Neural progenitor cell (in vitro differentiated cells): ENCODE measurements around the gene CACNA1C. TPM values are rescaled to one million over a fixed set of nuclear protein-coding genes. Genes with fewer than 3 reads are reported as not detected.
A peak's percentile ranks its signal among the peaks of the same experiment; 100 is the strongest.

Experiments
- DNase-seq: peaks from one replicate; pipeline ENCODE4 v3.0.0-alpha.2; 2016; ENCODE audit warnings: low spot score
- H2AFZ ChIP-seq: fragments of 200-600 bp; sonication (generic); replicated peaks from 2 replicates; pipeline ENCODE4 v1.6.1; 2016; ENCODE audit warnings: antibody characterized with exemption
- H3F3A ChIP-seq: fragments of 200-600 bp; sonication (generic); 2 replicates; pipeline ENCODE4 v1.6.1; 2016; ENCODE audit warnings: antibody characterized with exemption, low read depth
- H3K27ac ChIP-seq: fragments of 200-600 bp; sonication (generic); 2 replicates; pipeline ENCODE4 v1.5.1; 2016; ENCODE audit warnings: mild to moderate bottlenecking
- H3K27me3 ChIP-seq: fragments of 200-600 bp; sonication (generic); 2 replicates; pipeline ENCODE4 v1.6.1; 2016; ENCODE audit warnings: mild to moderate bottlenecking, moderate library complexity
- H3K36me3 ChIP-seq: fragments of 200-600 bp; sonication (generic); 2 replicates; pipeline ENCODE4 v1.5.1; 2016
- H3K4me1 ChIP-seq: fragments of 200-600 bp; sonication (generic); 2 replicates; pipeline ENCODE4 v1.6.1; 2016; ENCODE audit warnings: mixed run types
- H3K4me2 ChIP-seq: fragments of 200-600 bp; sonication (generic); 2 replicates; pipeline ENCODE4 v1.6.1; 2016
- H3K4me3 ChIP-seq: fragments of 200-600 bp; sonication (generic); 2 replicates; pipeline ENCODE4 v1.5.1; 2016
- H3K79me2 ChIP-seq: fragments of 200-600 bp; sonication (generic); 2 replicates; pipeline ENCODE4 v1.6.1; 2016; ENCODE audit warnings: low read depth
- H3K9ac ChIP-seq: fragments of 200-600 bp; sonication (generic); 2 replicates; pipeline ENCODE4 v1.6.1; 2016
- H3K9me3 ChIP-seq: fragments of 200-600 bp; sonication (generic); 2 replicates; pipeline ENCODE4 v1.5.1; 2016; ENCODE audit warnings: low read depth
- H4K20me1 ChIP-seq: fragments of 200-600 bp; sonication (generic); 2 replicates; pipeline ENCODE4 v1.6.1; 2016; ENCODE audit warnings: low read depth
- H3K27ac Mint-ChIP-seq: 3 replicates; pipeline ENCODE4 v1.8.0; 2021; ENCODE audit warnings: mixed read lengths
- H3K27me3 Mint-ChIP-seq: 2 replicates; pipeline ENCODE4 v1.8.0; 2022; ENCODE audit warnings: low read depth, mild to moderate bottlenecking, inconsistent platforms, moderate library complexity, mixed read lengths; ENCODE audit not compliant: insufficient read depth
- H3K36me3 Mint-ChIP-seq: 3 replicates; pipeline ENCODE4 v1.8.0; 2021; ENCODE audit warnings: mixed read lengths
- H3K4me1 Mint-ChIP-seq: 3 replicates; pipeline ENCODE4 v1.8.0; 2021; ENCODE audit warnings: mixed read lengths
- H3K4me3 Mint-ChIP-seq: 3 replicates; pipeline ENCODE4 v1.8.0; 2021; ENCODE audit warnings: mild to moderate bottlenecking, moderate library complexity, mixed read lengths
- H3K9me3 Mint-ChIP-seq: 3 replicates; pipeline ENCODE4 v1.8.0; 2020; ENCODE audit warnings: mixed read lengths
- CTCF ChIP-seq: fragments of 200-600 bp; sonication (generic); IDR thresholded peaks from 2 replicates; pipeline ENCODE4 v1.5.1; 2017; ENCODE audit warnings: antibody characterized with exemption, mild to moderate bottlenecking
- EZH2 ChIP-seq: fragments of 200-600 bp; sonication (generic); IDR thresholded peaks from 2 replicates; pipeline ENCODE4 v1.6.1; 2017; ENCODE audit warnings: antibody characterized with exemption, mild to moderate bottlenecking, moderate library complexity
- EZH2phosphoT487 ChIP-seq: fragments of 200-600 bp; sonication (generic); IDR thresholded peaks from 2 replicates; pipeline ENCODE4 v1.6.1; 2017; ENCODE audit warnings: antibody characterized with exemption
- total RNA-seq: library from RNA; depleted of rRNA; stranded (reverse); fragments of >200 nt; gene quantifications from 2 replicates; pipeline ENCODE4 v1.2.3, GENCODE V29; 2015; ENCODE audit warnings: low replicate concordance

CACNA1C gene
- total RNA-seq, 1 donor from 2014 or later: 2.7 TPM

- H3K27me3 ChIP-seq: no peaks in the 10 kb centered on the region
- H3K4me1 ChIP-seq: no peaks in the 10 kb centered on the region
- Mint-ChIP-seq H3K9me3 (peaks cover 8% of the 10 kb centered on the region), H3K36me3 (no peaks in the 10 kb centered on the region), H3K27me3 (peaks cover 3% of the 10 kb centered on the region), H3K27ac (no peak overlapping the region), H3K4me1 (peaks cover 26% of the 10 kb centered on the region), H3K4me3 (no peak overlapping the region)
- H3K79me2 ChIP-seq: no peaks in the 10 kb centered on the region
- H2AFZ ChIP-seq: no peak overlapping the region
- H3K9me3 ChIP-seq: no peaks in the 10 kb centered on the region
- no peak overlapping the region for H3K9ac ChIP-seq
- DNase-seq: no peak
- H3F3A ChIP-seq: no peaks in the 10 kb centered on the region
- no peak for TF ChIP-seq EZH2phosphoT487
- no peak for TF ChIP-seq EZH2
- no peak for TF ChIP-seq CTCF
- H3K4me2 ChIP-seq: no peak overlapping the region
- H3K36me3 ChIP-seq: no peaks in the 10 kb centered on the region
- no peak overlapping the region for H3K4me3 ChIP-seq
- no peak overlapping the region for H3K27ac ChIP-seq
- H4K20me1 ChIP-seq: no peaks in the 10 kb centered on the region
Measured at GRCh38 chr12:2281446-2281845, 228.7 kb downstream of the CACNA1C start.

- Mint-ChIP-seq H3K9me3 (peaks cover 8% of the 10 kb centered on the region), H3K27ac (no peak overlapping the region), H3K36me3 (no peaks in the 10 kb centered on the region), H3K4me1 (peaks cover 32% of the 10 kb centered on the region), H3K27me3 (peaks cover 3% of the 10 kb centered on the region), H3K4me3 (no peak overlapping the region)
- Histone ChIP-seq H3K9ac (no peak overlapping the region), H3K36me3 (no peaks in the 10 kb centered on the region), H3K4me1 (no peaks in the 10 kb centered on the region), H3K4me2 (no peak overlapping the region), H3K79me2 (no peaks in the 10 kb centered on the region), H2AFZ (no peak overlapping the region), H3K4me3 (no peak overlapping the region), H3K27ac (no peak overlapping the region), H3K27me3 (no peaks in the 10 kb centered on the region), H3F3A (no peaks in the 10 kb centered on the region), H4K20me1 (no peaks in the 10 kb centered on the region), H3K9me3 (no peaks in the 10 kb centered on the region)
- no peak for TF ChIP-seq EZH2
- peak; percentile 38 for TF ChIP-seq CTCF
- no peak for TF ChIP-seq EZH2phosphoT487
- peak; percentile 57 for DNase-seq
Measured at GRCh38 chr12:2282318-2282717, 229.5 kb downstream of the CACNA1C start.

- no peak overlapping the region for H3K9ac ChIP-seq
- H3K79me2 ChIP-seq: no peaks in the 10 kb centered on the region
- H2AFZ ChIP-seq: no peak overlapping the region
- H3K4me1 Mint-ChIP-seq: peaks cover 33% of the 10 kb centered on the region
- H3K4me1 ChIP-seq: no peaks in the 10 kb centered on the region
- H3K36me3 ChIP-seq: no peaks in the 10 kb centered on the region
- no peaks in the 10 kb centered on the region for H3K9me3 ChIP-seq
- no peak for DNase-seq
- H4K20me1 ChIP-seq: no peaks in the 10 kb centered on the region
- no peak overlapping the region for H3K4me3 ChIP-seq
- no peaks in the 10 kb centered on the region for H3F3A ChIP-seq
- H3K27me3 Mint-ChIP-seq: peaks cover 3% of the 10 kb centered on the region
- H3K4me3 Mint-ChIP-seq: no peak overlapping the region
- H3K27ac Mint-ChIP-seq: no peak overlapping the region
- no peak overlapping the region for H3K27ac ChIP-seq
- TF ChIP-seq EZH2 (no peak), EZH2phosphoT487 (no peak), CTCF (no peak)
- H3K4me2 ChIP-seq: no peak overlapping the region
- H3K36me3 Mint-ChIP-seq: no peaks in the 10 kb centered on the region
- no peaks in the 10 kb centered on the region for H3K27me3 ChIP-seq
- peaks cover 8% of the 10 kb centered on the region for H3K9me3 Mint-ChIP-seq
Measured at GRCh38 chr12:2283480-2283879, 230.7 kb downstream of the CACNA1C start.
